Astrocyte of the spinal cord (primary cell): ENCODE data around the gene EMCN.

Source experiments
- DNase-seq: peaks from one replicate; pipeline ENCODE4 v3.0.0; 2011; ENCODE audit warnings: low read depth, low spot score
- H3K4me3 ChIP-seq: 2 replicates; pipeline ENCODE4 v1.5.1; 2011; ENCODE audit warnings: low read depth, mild to moderate bottlenecking, low read length, moderate library complexity
- in situ Hi-C: cut with HindIII; loops from 2 replicates; pipeline ENCODE4 v1.10.0; 2017; ENCODE audit warnings: low sequenced_read_pairs
- TF ChIP-seq, protein P1 (sequence below): IDR thresholded peaks from 2 replicates; pipeline ENCODE4 v1.5.1; 2012; ENCODE audit warnings: low read depth, mild to moderate bottlenecking, low read length, inconsistent platforms

The EMCN gene

DNA sequence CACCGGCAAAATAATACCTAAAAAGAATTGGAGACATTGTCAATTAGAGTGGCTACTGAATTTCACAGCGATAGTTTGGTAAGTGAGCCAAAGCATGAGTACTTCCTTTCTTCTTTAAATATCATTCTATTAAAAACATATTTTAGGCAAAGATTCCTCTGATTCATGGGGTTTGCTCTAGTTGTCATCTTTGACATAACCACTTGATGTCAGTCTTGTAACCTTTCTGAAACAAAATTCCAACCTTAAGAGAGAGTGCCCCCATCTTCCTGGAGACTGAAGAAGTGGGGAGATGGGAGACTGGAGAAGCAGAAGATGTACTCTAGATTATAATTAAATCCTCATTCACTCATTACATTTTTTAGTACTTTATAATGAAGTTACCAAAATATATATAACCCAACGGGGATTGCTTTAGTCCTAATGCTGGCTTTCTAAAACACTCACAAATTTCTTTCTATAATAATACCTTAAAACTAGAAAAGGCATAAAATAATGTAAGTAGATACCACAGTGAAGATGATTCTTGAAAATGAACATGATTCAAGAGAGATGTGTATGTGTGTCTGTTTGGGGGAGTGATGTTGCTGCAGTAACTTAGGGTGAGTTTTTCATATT, 96.4 kb downstream of the EMCN start:
- DNase-seq, result peak; percentile 54
- in situ Hi-C loops, result no loop called here
- H3K4me3 ChIP-seq, result no peak overlapping the region
- TF ChIP-seq, protein P1, sequence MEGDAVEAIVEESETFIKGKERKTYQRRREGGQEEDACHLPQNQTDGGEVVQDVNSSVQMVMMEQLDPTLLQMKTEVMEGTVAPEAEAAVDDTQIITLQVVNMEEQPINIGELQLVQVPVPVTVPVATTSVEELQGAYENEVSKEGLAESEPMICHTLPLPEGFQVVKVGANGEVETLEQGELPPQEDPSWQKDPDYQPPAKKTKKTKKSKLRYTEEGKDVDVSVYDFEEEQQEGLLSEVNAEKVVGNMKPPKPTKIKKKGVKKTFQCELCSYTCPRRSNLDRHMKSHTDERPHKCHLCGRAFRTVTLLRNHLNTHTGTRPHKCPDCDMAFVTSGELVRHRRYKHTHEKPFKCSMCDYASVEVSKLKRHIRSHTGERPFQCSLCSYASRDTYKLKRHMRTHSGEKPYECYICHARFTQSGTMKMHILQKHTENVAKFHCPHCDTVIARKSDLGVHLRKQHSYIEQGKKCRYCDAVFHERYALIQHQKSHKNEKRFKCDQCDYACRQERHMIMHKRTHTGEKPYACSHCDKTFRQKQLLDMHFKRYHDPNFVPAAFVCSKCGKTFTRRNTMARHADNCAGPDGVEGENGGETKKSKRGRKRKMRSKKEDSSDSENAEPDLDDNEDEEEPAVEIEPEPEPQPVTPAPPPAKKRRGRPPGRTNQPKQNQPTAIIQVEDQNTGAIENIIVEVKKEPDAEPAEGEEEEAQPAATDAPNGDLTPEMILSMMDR, result peak; percentile 53

DNA sequence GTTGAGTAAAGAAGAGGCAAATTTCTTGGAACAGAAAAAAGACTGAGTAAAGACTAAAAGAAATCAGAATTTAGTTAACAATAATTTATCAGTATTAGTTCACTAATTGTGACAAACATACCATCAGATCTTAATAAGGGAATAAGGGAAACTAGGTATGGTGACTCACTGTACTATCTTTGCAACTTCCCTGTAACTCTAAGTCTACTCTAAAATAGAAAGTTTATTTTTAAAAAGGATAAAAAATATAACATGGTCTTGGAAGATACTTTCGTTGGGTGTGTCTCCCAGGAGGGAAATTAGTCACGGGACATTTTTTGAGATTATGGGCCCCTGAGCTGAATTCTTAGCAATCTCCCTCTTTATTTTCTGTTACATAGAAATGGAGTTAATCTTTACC, 97.3 kb downstream of the EMCN start:
- in situ Hi-C loops, result no loop called here
- TF ChIP-seq, protein P1, result no peak
- DNase-seq, result no peak
- no peak overlapping the region for H3K4me3 ChIP-seq

DNA sequence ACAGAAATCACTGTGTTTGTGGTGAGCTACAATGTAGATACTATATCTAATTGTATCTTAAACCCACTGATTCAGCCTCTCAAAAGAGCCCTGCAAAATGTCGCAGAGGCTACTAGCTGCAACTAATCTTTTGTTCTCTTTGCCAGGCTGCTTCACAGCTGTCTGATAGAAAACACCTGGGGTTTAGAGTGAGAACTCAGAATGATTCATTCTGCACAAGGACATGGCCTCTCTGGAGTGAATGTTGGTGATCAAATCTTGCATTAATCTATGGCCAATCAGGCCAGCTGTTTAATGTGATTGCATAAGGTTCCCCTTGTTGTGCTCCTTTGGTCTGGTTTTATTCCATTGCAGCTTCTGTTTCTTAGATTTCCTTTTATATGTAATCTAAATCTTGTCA, 100.3 kb downstream of the EMCN start:
- TF ChIP-seq, protein P1, result no peak
- in situ Hi-C loops, result no loop called here
- no peak overlapping the region for H3K4me3 ChIP-seq
- DNase-seq, result no peak

DNA sequence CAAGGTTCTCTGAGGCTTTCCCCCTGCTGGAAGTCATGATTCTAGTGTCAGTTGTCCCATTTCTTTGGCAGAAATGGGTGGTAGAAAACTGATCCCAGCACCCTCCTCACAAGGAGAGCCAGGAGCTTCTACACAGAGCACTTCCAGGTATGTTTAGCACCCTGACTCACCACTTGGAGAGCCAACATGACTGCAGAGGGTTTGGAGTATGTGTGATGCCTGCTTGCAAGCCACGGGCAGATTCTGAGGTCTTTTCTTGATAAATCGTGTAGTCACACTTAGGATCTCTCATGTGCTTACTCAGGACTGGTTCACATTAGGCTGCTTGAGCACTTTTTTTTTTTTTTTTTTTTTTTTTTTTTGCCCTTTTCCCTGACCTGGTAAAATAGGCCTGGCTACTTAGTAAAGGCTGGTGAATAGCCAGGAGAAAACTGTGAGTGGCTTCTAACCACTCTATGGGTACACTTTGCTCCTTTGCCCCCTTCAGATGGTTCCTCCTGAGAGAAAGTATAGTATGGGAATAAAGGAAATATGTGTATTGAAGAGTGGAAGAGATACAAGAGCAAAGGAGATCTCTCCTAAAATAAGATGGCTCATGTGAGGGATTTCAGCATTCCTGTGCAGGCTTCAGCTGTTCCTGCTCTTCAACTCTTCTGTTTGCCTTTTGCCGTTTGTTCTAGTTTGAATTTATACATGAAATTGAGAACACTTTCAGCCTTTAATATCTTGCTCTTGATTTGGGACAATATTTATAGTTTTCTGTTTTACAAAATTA, 103.6 kb downstream of the EMCN start:
- H3K4me3 ChIP-seq, result no peak overlapping the region
- no peak for DNase-seq
- in situ Hi-C loops, result no loop called here
- TF ChIP-seq, protein P1, result no peak

DNA sequence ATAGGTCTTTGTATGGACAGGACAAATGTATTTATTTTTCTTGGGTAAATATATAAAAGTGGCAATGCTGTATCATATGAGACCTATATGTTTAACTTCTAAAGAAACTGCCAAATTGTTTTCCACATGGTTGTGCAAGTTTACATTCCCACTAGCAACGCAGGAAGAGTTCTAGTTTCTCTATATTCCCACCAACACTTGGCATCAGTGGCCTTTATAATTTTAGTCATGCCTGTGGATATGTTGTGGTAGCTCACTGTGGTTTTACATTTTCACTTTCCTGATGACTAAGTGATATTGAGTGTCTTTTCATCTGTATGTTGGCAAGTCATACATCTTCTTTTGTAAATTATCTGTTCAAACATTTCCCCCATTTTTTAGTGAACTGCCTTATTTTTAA, 126.0 kb downstream of the EMCN start:
- in situ Hi-C loops, result no loop called here
- H3K4me3 ChIP-seq, result no peak overlapping the region
- DNase-seq, result peak; percentile 66
- TF ChIP-seq, protein P1, result no peak

DNA sequence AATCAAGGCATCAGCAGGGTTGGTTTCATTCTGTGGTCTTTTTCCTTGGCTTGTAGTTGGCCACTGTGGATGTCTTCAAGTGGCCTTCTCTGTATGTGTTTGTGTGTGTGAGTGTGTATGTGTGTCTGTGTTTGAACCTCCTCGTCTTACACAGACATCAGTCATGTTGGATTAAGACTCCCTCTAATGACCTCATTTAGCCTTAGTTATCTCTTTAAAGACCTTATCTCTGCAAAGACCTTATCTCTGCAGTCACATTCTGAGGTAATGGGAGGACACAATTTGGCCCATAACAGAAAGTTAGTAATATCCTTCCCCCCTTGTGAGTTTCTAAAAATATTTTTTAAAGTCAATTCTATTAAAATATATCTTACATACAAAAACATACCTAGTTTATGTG, 126.7 kb downstream of the EMCN start:
- no peak overlapping the region for H3K4me3 ChIP-seq
- TF ChIP-seq, protein P1, result no peak
- in situ Hi-C loops, result no loop called here

More for the DNA sequence above, 126.7 kb downstream of the EMCN start:
- no peak for DNase-seq
